Bone marrow (tissue), 2 donors: ENCODE data around the gene METTL23.
"Not testable (repeated sequence)": the region's sequence is repeated elsewhere in the genome, so short reads cannot be mapped to it uniquely, and the experiment has no call there.

ENCODE experiments used
- DNase-seq, 2 donors: peaks; one replicate each; lab custom pipeline; 2025; lab: John Stamatoyannopoulos, UW

The METTL23 gene

GRCh38 chr17:76714336-76714735 lies 12.3 kb upstream of the METTL23 start:
- DNase-seq, result no peak

- peak; percentile 22 to 39 for DNase-seq
Observed at GRCh38 chr17:76714822-76715495, 11.7 kb upstream of the METTL23 start.

- no peak for DNase-seq
Observed at GRCh38 chr17:76715496-76715830, 11.2 kb upstream of the METTL23 start.

DNA sequence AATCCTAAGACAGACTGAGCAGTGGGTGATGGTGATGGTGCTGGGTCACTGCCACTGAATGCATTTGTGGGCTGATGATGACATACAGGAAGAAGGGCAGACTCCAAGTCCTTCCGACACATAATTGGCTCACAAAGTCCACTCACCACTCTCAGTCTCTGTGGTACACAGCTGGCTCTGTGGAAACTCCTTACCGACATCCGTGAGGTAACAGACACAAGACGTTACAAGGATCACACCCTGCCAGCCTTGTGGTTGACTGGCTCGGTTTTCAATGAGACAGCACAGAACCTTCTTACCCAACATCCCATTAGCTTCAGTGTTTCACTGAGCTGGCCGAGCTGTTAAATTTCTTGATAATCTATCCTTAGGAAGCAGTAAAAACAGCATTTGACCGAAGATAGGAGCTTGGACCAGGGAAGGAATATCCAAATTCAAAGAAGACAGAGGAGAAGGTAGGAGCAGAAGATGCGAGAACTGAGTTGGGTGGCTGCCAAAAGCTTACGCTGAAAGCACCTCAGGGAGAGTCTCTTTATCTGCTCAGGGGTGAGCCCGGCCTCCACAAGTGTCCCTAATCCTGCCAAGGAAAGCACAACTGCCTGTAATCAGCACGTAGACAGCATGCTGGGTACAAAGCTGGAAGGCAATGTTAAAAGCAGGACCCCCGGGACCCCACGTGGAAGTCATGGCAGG lies 10.3 kb upstream of the METTL23 start:
- DNase-seq, result peak in 1 of 2 donors; percentile 38

- DNase-seq, result no peak
Observed at GRCh38 chr17:76716839-76717215, 9.8 kb upstream of the METTL23 start.

DNA sequence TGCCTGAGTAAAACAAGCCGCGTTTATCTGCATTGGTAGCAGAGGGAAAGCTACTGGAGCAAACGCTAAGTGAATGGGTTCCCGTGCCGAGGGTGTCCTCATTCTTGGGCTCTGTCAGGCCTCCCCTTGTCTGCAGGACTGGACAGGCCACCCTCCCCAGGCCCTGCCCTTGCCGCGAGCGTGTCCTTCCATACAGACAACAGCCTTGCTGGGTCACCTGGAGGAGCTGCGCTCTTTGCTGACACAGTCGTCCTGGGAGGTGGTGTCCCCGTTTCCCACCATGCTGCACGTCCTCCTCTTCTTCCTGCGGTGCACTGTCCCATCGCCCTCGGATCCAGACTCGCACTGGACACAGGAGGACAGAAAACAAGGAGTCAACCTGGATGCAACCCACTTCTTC lies 8.1 kb upstream of the METTL23 start:
- DNase-seq, result no peak

DNA sequence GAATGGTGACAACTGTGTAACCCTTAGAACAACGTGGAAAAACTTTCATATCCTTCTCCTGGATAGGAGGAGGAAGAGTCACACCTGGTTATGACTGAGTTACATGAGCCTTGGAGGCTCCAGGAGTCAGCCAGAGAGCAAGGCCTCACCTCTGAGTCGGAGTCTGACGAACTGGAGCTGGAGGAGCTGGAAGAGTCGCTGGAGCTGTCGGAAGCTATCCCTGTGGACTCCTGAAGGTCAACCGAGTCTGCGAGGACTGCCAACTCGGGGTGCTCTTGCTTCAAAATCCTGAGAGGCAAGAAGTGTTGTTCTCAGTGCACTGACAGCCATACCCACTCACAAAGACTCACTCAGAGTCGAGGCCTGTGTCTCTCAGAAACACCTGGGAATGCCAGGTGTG lies 6.4 kb upstream of the METTL23 start:
- DNase-seq, result no peak

DNA sequence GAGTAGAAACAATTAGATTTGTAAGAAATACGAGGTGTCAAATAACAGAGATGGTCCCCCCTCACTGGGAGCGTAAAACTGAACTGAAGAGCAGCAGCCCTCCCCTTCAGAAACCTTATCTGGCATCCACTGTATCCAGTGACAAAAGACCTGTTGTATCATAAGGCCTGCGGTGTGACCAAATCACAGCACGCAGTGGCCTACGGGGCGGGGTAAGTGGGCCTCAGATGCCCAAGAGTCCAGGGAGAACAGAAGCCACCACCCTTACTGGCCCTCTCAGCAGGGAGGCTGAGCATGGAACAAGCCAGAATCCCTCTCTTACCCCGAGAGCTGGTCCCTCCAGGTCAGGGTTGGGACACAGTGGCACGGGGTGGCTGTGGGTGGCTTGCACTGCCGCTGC lies 5.7 kb upstream of the METTL23 start:
- no peak for DNase-seq

- no peak for DNase-seq
Observed at GRCh38 chr17:76721463-76721862, 5.2 kb upstream of the METTL23 start.

- no peak for DNase-seq
Observed at GRCh38 chr17:76722279-76722678, 4.4 kb upstream of the METTL23 start.

GRCh38 chr17:76722977-76723376 lies 3.7 kb upstream of the METTL23 start:
- not testable (repeated sequence) for DNase-seq

DNA sequence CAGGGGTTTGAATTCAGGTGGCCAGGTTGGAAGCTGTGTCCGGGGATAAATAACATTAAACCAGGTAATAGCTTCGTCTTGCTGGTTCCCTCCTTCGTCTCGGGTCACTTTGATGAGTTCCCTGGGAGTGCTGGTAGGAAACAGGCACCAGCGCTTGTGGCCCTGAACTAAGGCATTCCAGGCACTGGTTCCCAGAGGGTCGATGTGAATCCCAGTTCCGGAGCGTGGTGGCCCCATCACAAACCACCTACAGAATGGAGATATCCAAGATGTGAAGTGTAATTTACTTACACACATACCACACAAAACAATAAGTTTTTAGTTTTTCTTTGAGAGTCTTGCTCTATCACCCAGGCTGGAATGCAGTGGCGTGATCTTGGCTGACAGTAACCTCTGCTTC lies 2.8 kb upstream of the METTL23 start:
- no peak for DNase-seq

DNA sequence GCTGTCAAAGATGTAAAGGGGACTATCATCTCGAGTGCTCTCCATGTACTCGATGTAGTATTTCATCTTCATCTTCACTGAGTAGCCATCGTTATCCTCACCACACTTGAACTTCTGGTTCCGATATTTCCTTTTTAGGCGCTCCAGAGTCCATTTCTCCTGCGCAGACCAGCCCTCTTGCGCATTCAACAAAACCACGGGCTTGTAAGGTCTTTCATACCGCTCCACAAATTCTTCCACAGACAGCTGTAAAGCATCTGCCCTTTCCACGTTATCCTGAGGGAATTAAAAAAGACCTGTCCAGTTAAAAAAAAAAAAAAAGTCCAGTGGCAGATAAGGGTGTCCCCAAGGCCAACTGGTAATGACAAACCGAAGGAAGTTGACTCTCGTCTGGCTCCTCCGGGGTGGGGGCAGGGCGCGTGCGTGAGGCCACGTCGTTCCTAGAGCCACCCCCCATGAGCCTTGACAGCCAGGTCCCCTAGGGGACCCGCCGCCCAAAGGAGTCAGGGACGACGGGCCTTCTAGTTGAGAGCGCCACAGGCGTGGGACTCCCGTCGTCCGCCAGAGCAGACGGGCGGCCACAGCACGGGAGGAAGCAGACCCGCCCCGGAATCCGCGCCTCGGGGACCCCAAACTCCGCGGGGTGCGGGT lies 934 bp upstream of the METTL23 start:
- DNase-seq, result peak; percentile 11 to 79

DNA sequence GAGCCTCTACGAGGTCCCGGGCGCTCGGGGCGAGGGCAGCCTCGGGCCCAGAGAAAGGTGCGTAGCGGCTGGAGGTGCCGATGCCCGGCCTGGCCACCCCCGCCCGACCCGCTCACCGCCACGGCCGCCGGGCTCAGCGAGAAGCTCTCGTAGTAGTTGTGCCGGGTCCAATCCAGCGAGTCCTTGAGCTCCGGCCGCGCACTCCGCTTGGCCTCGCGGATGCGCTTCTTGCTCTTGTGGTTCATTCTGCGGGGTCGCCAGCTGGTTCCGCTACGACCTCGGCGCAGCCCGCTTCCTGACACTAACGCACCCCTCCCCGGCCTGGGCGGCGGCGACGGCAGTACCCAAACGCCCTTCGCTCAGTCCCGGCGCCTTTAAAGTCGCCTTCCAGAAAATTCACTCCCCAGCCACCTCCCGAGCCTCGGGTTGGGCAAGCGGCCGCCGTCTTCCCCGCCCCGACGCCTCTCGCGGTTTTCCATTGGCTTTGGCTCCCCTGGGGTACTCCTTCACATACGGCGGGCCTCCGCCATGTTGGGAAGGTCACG lies 336 bp upstream of the METTL23 start, which contains the start of gene JMJD6:
Gene JMJD6, minus strand, starts transcription at position 376 of the 545 bp plus-strand sequence. Its CDS starts 131 bp downstream, at position 245.
- peak; percentile 86 to 92 for DNase-seq

DNA sequence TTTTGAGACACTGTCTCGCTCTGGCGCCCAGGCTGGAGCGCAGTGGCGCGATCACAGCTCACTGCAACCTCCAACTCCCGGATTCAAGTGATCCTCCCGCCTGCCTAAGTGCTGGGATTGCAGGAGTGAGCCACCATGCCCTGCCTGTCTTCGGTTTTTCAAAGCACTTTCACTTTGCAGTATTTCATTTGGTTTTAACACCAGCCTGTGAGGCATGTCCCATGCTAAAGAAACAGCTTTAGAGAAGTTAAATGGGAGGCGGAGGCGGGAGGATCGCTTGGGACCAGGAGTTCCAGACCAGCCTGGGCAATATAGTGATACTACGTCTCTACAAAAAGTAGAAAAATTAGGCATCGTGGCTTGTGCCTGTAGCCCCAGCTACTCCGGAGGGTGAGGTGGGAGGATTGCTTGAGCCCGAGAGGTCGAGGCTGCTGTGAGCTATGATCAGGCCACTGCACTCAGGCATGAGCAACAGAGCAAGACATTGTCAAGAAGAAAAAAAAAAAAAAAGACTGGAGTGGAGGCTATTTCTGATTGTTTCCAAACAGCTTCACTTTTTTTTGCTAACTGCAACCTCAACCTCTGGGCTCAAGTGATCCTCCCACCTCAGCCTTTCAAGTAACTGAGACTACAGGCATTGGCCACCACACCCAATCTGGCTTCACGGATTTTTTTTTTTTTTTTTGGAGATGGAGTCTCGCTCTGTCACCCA lies 1.3 kb downstream of the METTL23 start:
- no peak for DNase-seq

- not testable (repeated sequence) for DNase-seq
Observed at GRCh38 chr17:76731800-76732733, 5.4 kb downstream of the METTL23 start.

DNA sequence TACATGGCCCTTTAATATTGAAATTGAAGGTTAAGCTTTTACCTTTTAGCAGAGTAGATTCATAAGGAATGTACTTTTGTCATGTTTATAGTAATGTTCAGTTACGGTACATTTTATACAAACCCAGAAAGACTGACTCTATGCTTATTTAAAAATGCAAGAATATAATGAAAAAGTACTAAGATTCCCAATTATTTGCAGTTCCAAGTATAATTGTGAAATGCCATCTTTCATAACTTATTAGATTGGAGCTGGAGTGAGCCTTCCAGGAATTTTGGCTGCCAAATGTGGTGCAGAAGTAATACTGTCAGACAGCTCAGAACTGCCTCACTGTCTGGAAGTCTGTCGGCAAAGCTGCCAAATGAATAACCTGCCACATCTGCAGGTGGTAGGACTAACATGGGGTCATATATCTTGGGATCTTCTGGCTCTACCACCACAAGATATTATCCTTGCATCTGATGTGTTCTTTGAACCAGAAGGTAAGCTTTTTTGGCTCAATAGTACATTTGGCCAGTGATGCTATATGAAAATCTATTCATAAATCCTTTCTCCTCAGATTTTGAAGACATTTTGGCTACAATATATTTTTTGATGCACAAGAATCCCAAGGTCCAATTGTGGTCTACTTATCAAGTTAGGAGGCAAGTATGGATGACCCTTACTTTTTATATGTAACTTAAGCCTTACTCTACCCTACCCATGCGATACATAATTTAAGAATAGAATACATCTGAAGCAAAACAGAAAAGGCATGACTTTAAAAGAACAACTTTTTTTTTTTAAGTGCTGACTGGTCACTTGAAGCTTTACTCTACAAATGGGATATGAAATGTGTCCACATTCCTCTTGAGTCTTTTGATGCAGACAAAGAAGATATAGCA lies 6.3 kb downstream of the METTL23 start:
- no peak for DNase-seq

- DNase-seq, result no peak
Observed at GRCh38 chr17:76733618-76733957, 6.9 kb downstream of the METTL23 start.

- DNase-seq, result peak in 1 of 2 donors; percentile 14
Observed at GRCh38 chr17:76734080-76734840, 7.6 kb downstream of the METTL23 start.
